Lower leg skin (tissue), 3 donors: ENCODE measurements around the gene RAD51B.

Experiments used
- CTCF ChIP-seq, 3 donors: fragments of 450-650 bp; IDR thresholded peaks; one replicate each; pipeline ENCODE4 v1.5.1; 2016; ENCODE audit warnings: antibody characterized with exemption in 3 of 3, mild to moderate bottlenecking in 3 of 3, moderate library complexity in 2 of 3
- POLR2A ChIP-seq, 2 donors: fragments of 450-650 bp; IDR thresholded peaks; one replicate each; pipeline ENCODE4 v1.6.1; 2016 to 2017; ENCODE audit warnings: antibody characterized with exemption in 2 of 2, mild to moderate bottlenecking in 1 of 2, moderate library complexity in 1 of 2

- TF ChIP-seq CTCF (IDR thresholded peaks at IDR 0.05) (no peak), POLR2A (IDR thresholded peaks at IDR 0.05) (no peak)
These were observed 473.8 kb downstream of the RAD51B start for GRCh38 chr14:68293404-68293803.
